Transverse colon (tissue), 4 donors: ENCODE measurements around the gene CDK5RAP3. TPM values are rescaled to one million over a fixed set of nuclear protein-coding genes. Genes with fewer than 3 reads are reported as not detected.
A peak's percentile ranks its signal among the peaks of the same experiment; 100 is the strongest.
"Not testable (repeated sequence)": the region's sequence is repeated elsewhere in the genome, so short reads cannot be mapped to it uniquely, and the experiment has no call there.

Experiments
- DNase-seq: peaks from one replicate; pipeline ENCODE4 v3.0.0-alpha.2; 2019
- H3K27ac ChIP-seq, 4 donors: fragments of 200-600 bp; sonication (generic); 2 replicates each; pipeline ENCODE4 v1.5.1; 2016 to 2018; ENCODE audit warnings: inconsistent platforms in 4 of 4
- H3K27me3 ChIP-seq: fragments of 200-600 bp; sonication (generic); 2 replicates; pipeline ENCODE4 v1.5.1; 2017; ENCODE audit warnings: inconsistent platforms
- H3K36me3 ChIP-seq, 4 donors: fragments of 200-600 bp; sonication (generic); 2 replicates each; pipeline ENCODE4 v1.5.1; 2017 to 2019; ENCODE audit warnings: inconsistent platforms in 4 of 4
- H3K4me1 ChIP-seq, 4 donors: fragments of 200-600 bp; sonication (generic); 2 replicates each; pipeline ENCODE4 v1.5.1; 2017 to 2020; ENCODE audit warnings: inconsistent platforms in 4 of 4
- H3K4me3 ChIP-seq, 4 donors: fragments of 200-600 bp; sonication (generic); 1 replicate in 1 of 4; 2 replicates in 3 of 4; pipeline versions ENCODE4 v1.5.1 to v1.6.1; 2017 to 2019; ENCODE audit warnings: inconsistent platforms in 4 of 4
- H3K9me3 ChIP-seq, 2 donors: fragments of 200-600 bp; sonication (generic); 2 replicates each; pipeline ENCODE4 v1.5.1; 2017 to 2019; ENCODE audit warnings: inconsistent platforms in 2 of 2
- EP300 ChIP-seq: sonication (generic); formaldehyde crosslinking; IDR thresholded peaks from one replicate; pipeline ENCODE4 v1.6.1; 2017; ENCODE audit warnings: antibody characterized with exemption, low read depth
- POLR2A ChIP-seq: fragments of 450-650 bp; IDR thresholded peaks from one replicate; pipeline ENCODE4 v1.6.1; 2016; ENCODE audit warnings: antibody characterized with exemption, mild to moderate bottlenecking, moderate library complexity
- POLR2AphosphoS5 ChIP-seq, 3 donors: sonication (generic); formaldehyde crosslinking; IDR thresholded peaks; one replicate each; pipeline ENCODE4 v1.6.1; 2016; ENCODE audit warnings: antibody characterized with exemption in 3 of 3
- WGBS, 2 donors: methylation state at CpG; one replicate each; pipeline ENCODE4 v1.1.5; 2018; ENCODE audit warnings: low coverage in 1 of 2; 5-methylcytosine and 5-hydroxymethylcytosine counted together
- in situ Hi-C, 4 donors: fragments of 200-750 bp; cut with MboI; loops; one replicate each; pipeline versions ENCODE4 v1.15.0 to v1.15.1; 2017; ENCODE audit warnings: low sequenced_read_pairs in 3 of 4, low pct_ligation_motif_present in 1 of 4, low pct_unique_long_range_greater_than_20kb in 1 of 4
- intact Hi-C: fragments of 100-400 bp; cut with DNase I; formaldehyde crosslinking; loops from one replicate; pipeline ENCODE4 v1.15.1; 2023; ENCODE audit warnings: low total_unique reads
- total RNA-seq, 4 donors: library from RNA; depleted of rRNA; stranded (reverse); fragments of >200 nt; gene quantifications; one replicate each; pipeline ENCODE4 v1.1.0, GENCODE V29; 2016
- TF ChIP-seq, protein P1 (sequence below), 5 experiments: fragments of 200-600 bp in 3 of 5; fragments of 450-650 bp in 2 of 5; sonication (generic) in 3 of 5; IDR thresholded peaks; 1 replicate in 2 of 5; 2 replicates in 3 of 5; pipeline ENCODE4 v1.5.1; 2016 to 2017; ENCODE audit warnings: antibody characterized with exemption in 5 of 5, inconsistent platforms in 3 of 5, mild to moderate bottlenecking in 2 of 5, moderate library complexity in 1 of 5

The CDK5RAP3 gene
- total RNA-seq, 4 donors from 2014 or later: 159 to 540 (median 296) TPM

DNA sequence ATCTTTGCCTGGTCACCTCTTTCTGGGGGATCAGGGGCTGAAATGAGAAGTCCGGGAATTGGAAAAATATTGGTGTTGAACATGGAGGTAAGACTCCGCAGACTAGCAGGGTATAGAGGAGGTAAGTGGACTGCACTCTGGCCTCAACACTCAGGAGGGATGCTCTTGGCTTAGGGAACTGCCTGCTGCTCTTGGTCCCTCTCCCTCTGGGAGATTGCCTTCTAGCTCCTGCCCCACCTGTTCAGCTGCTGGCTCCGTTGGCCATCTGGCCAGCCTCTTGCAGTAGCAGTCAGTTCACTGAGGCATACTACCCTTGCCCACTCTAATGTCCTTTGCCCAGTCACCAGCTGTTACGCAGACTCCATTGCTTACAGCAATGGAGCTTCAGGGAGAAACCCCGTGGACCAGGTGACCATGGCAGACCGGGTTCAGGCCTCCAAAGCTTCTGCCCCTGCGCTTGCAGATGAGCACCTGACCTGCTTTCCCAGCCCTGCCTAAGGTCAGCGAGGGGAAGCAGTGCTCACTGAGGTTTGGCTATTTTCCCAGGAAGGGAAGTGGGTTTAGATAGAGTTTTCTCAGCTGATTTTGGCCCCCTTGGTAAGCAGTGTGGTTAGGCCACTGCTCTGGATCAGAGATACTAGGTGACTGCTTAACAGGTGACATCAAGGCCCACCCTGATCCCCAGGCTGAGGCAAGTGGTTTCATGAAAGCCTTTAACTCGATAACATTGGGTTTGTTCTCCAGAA lies 11.9 kb downstream of the CDK5RAP3 start:
- Histone ChIP-seq H3K9me3 (no peaks in the 10 kb centered on the region), H3K36me3 (peaks cover 0 to 18% (median 9%) of the 10 kb centered on the region in 4 donors), H3K27me3 (no peaks in the 10 kb centered on the region), H3K4me1 (peaks cover 0 to 10% (median 4%) of the 10 kb centered on the region in 4 donors), H3K4me3 (no peak overlapping the region), H3K27ac (no peak overlapping the region)
- TF ChIP-seq POLR2AphosphoS5 (IDR thresholded peaks at IDR 0.05) (no peak), POLR2A (no peak), EP300 (no peak)
- TF ChIP-seq, protein P1, sequence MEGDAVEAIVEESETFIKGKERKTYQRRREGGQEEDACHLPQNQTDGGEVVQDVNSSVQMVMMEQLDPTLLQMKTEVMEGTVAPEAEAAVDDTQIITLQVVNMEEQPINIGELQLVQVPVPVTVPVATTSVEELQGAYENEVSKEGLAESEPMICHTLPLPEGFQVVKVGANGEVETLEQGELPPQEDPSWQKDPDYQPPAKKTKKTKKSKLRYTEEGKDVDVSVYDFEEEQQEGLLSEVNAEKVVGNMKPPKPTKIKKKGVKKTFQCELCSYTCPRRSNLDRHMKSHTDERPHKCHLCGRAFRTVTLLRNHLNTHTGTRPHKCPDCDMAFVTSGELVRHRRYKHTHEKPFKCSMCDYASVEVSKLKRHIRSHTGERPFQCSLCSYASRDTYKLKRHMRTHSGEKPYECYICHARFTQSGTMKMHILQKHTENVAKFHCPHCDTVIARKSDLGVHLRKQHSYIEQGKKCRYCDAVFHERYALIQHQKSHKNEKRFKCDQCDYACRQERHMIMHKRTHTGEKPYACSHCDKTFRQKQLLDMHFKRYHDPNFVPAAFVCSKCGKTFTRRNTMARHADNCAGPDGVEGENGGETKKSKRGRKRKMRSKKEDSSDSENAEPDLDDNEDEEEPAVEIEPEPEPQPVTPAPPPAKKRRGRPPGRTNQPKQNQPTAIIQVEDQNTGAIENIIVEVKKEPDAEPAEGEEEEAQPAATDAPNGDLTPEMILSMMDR (IDR thresholded peaks at IDR 0.05): no peak
- intact Hi-C loops: no loop called here
- no peak for DNase-seq
- in situ Hi-C loops: no loop called here
- WGBS, 2 donors: 75 to 77% methylated on average over 4 to 9 of the region's 9 CpGs

DNA sequence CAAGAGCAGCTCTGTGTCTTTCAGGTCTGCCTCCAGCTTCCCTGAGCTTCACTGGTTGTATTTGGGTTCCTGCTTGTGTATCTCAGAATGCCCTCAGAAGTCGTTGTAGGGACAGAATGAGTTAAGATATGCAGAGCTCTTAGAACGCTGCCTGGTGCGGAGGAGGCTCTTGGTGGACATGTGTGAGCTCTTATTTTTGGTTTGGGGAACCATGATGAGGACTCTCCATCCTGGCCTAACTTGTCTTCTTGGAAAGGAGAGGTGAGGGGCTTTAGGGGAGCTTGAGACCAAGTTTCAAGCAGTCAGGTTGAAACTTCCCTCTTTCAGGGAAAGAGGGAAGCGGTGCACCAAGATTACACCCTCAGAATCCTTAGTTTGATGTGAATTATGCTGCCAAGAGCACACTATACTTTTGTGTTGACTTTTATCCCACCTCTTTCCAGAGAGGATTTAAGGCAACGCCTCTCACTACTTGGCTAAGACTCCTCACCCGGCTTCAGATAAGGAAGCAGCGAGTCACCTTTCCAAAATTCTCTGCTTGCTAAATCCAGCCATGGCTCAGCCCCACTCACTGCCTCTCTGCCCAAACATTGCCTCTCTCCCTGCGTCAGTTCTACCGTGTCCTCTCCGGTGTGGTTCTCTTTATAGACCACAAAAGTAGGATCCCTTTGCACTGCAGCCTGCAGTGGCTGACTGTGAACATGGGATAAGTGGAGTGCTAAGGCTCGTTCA lies 12.7 kb downstream of the CDK5RAP3 start:
- in situ Hi-C loops (no loop called here), intact Hi-C loops (no loop called here)
- no peaks in the 10 kb centered on the region for H3K27me3 ChIP-seq
- no peak overlapping the region for H3K4me3 ChIP-seq
- H3K4me1 ChIP-seq: peaks cover 0 to 11% (median 5%) of the 10 kb centered on the region in 4 donors
- no peak for DNase-seq
- H3K9me3 ChIP-seq: no peaks in the 10 kb centered on the region
- 82 to 89% methylated on average over 4 to 11 of the region's 11 CpGs for WGBS, 2 donors
- H3K27ac ChIP-seq: no peak overlapping the region
- peaks cover 0 to 14% (median 6%) of the 10 kb centered on the region in 4 donors for H3K36me3 ChIP-seq
- no peak for TF ChIP-seq POLR2A
- TF ChIP-seq, protein P1 (IDR thresholded peaks at IDR 0.05): no peak
- TF ChIP-seq EP300: no peak
- no peak for TF ChIP-seq POLR2AphosphoS5 (IDR thresholded peaks at IDR 0.05)

DNA sequence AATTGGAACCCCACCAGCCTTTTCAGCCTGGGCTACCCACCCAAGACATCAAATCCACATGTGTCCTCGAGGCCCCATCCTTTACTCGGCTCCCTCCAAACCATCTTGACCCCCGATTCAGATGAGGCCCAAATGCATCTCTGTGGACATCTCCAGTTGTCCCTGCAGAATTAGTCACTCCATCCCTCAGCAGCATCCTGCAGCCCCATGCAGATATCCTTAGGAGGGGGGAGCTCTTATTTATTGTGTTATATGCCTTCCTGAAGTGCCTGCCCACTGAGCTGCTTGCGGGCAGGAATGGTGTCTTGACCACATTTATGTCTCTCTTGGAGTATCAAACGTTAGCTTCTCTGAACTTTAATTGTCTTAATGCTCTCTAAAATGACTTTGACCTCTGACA lies 15.6 kb downstream of the CDK5RAP3 start:
- peaks cover 0 to 4% (median 0%) of the 10 kb centered on the region in 4 donors for H3K36me3 ChIP-seq
- H3K4me1 ChIP-seq: peaks cover 0 to 11% (median 5%) of the 10 kb centered on the region in 4 donors
- H3K4me3 ChIP-seq: no peak overlapping the region
- intact Hi-C loops (no loop called here), in situ Hi-C loops (no loop called here)
- H3K27me3 ChIP-seq: no peaks in the 10 kb centered on the region
- DNase-seq: no peak
- no peak overlapping the region for H3K27ac ChIP-seq
- TF ChIP-seq EP300: no peak
- no peak for TF ChIP-seq POLR2AphosphoS5 (IDR thresholded peaks at IDR 0.05)
- TF ChIP-seq, protein P1 (IDR thresholded peaks at IDR 0.05): no peak
- no peak for TF ChIP-seq POLR2A
- no peaks in the 10 kb centered on the region for H3K9me3 ChIP-seq
- 75 to 80% methylated on average over 2 to 5 of the region's 5 CpGs for WGBS, 2 donors

DNA sequence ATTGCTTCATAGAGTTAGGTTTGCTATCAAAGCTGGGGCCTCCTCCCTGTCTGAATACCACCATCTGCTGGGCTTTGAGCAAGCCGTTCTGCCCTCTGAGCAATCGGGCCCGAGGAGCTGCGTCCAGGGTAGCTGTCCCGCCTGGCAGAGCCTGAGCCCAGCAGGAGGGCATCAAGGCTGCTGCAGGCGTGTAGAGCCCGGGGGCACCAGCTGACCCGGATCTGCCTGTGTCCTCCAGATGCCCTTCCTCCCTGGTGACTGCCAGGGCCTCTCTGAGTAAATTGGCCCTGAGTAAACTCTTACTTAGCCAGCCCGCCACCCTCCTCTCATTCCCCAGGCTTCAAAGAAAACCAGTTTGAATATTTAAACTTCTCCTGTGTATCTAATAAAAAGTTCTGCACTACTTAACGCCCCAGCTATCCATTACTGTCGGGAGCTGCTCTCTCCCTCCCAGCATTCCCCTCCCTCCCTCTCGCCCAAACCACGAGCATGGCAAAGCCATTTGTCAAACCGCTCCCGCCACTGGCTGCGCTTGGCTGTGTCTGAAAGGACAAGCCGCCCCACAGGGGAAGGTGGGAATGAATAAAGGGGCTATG lies 16.4 kb downstream of the CDK5RAP3 start:
- Histone ChIP-seq H3K27ac (peak overlapping the region in 3 of 4 donors; percentile 21 to 65 (median 58)), H3K4me1 (peaks cover 0 to 11% (median 5%) of the 10 kb centered on the region in 4 donors), H3K9me3 (no peaks in the 10 kb centered on the region), H3K36me3 (no peaks in the 10 kb centered on the region), H3K4me3 (no peak overlapping the region), H3K27me3 (no peaks in the 10 kb centered on the region)
- in situ Hi-C loops (no loop called here), intact Hi-C loops (no loop called here)
- WGBS, 2 donors: 42% methylated on average over 17 of the region's 17 CpGs; no CpG with 5 or more reads in 1 of the 2 donors
- TF ChIP-seq POLR2AphosphoS5 (IDR thresholded peaks at IDR 0.05) (no peak), POLR2A (no peak), EP300 (no peak)
- TF ChIP-seq, protein P1 (IDR thresholded peaks at IDR 0.05): no peak
- DNase-seq: no peak

DNA sequence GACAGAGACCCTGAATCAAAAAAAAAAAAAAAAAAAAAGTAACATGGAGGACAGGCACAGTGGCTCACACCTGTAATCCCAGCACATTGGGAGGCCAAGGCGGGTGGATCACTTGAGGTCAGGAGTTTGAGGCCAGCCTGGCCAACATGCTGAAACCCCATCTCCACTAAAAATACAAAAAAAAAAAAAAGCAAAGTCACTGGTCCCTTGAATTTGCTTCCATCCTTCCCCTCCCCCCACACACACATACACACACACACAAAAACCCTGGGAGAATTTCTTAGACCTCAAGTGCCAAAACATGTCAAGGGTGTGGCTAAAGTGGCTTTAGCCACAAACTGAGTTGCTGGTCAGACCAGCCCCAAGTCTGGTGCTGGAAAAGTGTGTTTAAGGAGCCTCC lies 17.5 kb downstream of the CDK5RAP3 start:
- 90% methylated on average over 1 of the region's 1 CpG; no CpG with 5 or more reads in 1 of the 2 donors for WGBS, 2 donors
- peaks cover 0 to 11% (median 5%) of the 10 kb centered on the region in 4 donors for H3K4me1 ChIP-seq
- H3K36me3 ChIP-seq, H3K27ac ChIP-seq, H3K4me3 ChIP-seq, in situ Hi-C loops, intact Hi-C loops, H3K27me3 ChIP-seq, H3K9me3 ChIP-seq, DNase-seq: not testable (repeated sequence)
